Kidney epithelial cell (primary cell): Measurements from ENCODE around the gene HNRNPUL2. TPM values are rescaled to one million over a fixed set of nuclear protein-coding genes. Genes with fewer than 3 reads are reported as not detected.
"Not testable (repeated sequence)": the region's sequence is repeated elsewhere in the genome, so short reads cannot be mapped to it uniquely, and the experiment has no call there.

Source experiments
- DNase-seq: peaks from one replicate; pipeline ENCODE4 v3.0.0-alpha.2; 2010; ENCODE audit warnings: low read depth
- H3K27me3 ChIP-seq: 2 replicates; pipeline ENCODE4 v1.6.0; 2011; ENCODE audit warnings: low read length; ENCODE audit not compliant: control insufficient read depth, insufficient read depth
- H3K36me3 ChIP-seq: 2 replicates; pipeline ENCODE4 v1.5.1; 2011; ENCODE audit warnings: low read length; ENCODE audit not compliant: control insufficient read depth, insufficient read depth
- H3K4me3 ChIP-seq: 2 replicates; pipeline ENCODE4 v1.5.1; 2011; ENCODE audit warnings: low read depth, mild to moderate bottlenecking, control low read depth, low read length
- total RNA-seq: library from RNA; depleted of rRNA; stranded (reverse); fragments of >200 nt; gene quantifications from 2 replicates; pipeline ENCODE4 v1.2.3, GENCODE V29; 2015
- TF ChIP-seq, protein P1 (sequence below): IDR thresholded peaks from 2 replicates; pipeline ENCODE4 v1.5.1; 2011; ENCODE audit warnings: mild to moderate bottlenecking, moderate library complexity, low read length, control low read depth, inconsistent platforms; ENCODE audit not compliant: insufficient read depth, poor library complexity, severe bottlenecking

The HNRNPUL2 gene
- total RNA-seq, 1 donor from 2014 or later: 12.8 TPM

- Histone ChIP-seq H3K27me3 (no peaks in the 10 kb centered on the region), H3K36me3 (no peaks in the 10 kb centered on the region), H3K4me3 (no peak overlapping the region)
- no peak for DNase-seq
- TF ChIP-seq, protein P1, sequence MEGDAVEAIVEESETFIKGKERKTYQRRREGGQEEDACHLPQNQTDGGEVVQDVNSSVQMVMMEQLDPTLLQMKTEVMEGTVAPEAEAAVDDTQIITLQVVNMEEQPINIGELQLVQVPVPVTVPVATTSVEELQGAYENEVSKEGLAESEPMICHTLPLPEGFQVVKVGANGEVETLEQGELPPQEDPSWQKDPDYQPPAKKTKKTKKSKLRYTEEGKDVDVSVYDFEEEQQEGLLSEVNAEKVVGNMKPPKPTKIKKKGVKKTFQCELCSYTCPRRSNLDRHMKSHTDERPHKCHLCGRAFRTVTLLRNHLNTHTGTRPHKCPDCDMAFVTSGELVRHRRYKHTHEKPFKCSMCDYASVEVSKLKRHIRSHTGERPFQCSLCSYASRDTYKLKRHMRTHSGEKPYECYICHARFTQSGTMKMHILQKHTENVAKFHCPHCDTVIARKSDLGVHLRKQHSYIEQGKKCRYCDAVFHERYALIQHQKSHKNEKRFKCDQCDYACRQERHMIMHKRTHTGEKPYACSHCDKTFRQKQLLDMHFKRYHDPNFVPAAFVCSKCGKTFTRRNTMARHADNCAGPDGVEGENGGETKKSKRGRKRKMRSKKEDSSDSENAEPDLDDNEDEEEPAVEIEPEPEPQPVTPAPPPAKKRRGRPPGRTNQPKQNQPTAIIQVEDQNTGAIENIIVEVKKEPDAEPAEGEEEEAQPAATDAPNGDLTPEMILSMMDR: no peak
Observed at GRCh38 chr11:62757846-62758788, 30.9 kb upstream of the HNRNPUL2 start.

GRCh38 chr11:62755086-62755615 lies 27.9 kb upstream of the HNRNPUL2 start:
- H3K27me3 ChIP-seq: no peaks in the 10 kb centered on the region
- H3K4me3 ChIP-seq: no peak overlapping the region
- no peaks in the 10 kb centered on the region for H3K36me3 ChIP-seq
- TF ChIP-seq, protein P1: no peak
- DNase-seq: no peak

GRCh38 chr11:62753736-62754603 lies 26.7 kb upstream of the HNRNPUL2 start, which contains the start of gene ZBTB3:
Gene ZBTB3 (minus strand): TSS chr11:62754160. CDS start chr11:62753664, 496 bp downstream.
- H3K4me3 ChIP-seq: peak within 1 kb of the TSS; percentile 67
- H3K36me3 ChIP-seq: no peaks in the 10 kb centered on the region
- DNase-seq: peak; percentile 99
- TF ChIP-seq, protein P1: no peak
- no peaks in the 10 kb centered on the region for H3K27me3 ChIP-seq

- H3K27me3 ChIP-seq: no peaks in the 10 kb centered on the region
- H3K36me3 ChIP-seq: no peaks in the 10 kb centered on the region
- H3K4me3 ChIP-seq: peak overlapping the region; percentile 67
- DNase-seq: no peak
- TF ChIP-seq, protein P1: no peak
Observed at GRCh38 chr11:62752994-62753735, 25.9 kb upstream of the HNRNPUL2 start.

DNA sequence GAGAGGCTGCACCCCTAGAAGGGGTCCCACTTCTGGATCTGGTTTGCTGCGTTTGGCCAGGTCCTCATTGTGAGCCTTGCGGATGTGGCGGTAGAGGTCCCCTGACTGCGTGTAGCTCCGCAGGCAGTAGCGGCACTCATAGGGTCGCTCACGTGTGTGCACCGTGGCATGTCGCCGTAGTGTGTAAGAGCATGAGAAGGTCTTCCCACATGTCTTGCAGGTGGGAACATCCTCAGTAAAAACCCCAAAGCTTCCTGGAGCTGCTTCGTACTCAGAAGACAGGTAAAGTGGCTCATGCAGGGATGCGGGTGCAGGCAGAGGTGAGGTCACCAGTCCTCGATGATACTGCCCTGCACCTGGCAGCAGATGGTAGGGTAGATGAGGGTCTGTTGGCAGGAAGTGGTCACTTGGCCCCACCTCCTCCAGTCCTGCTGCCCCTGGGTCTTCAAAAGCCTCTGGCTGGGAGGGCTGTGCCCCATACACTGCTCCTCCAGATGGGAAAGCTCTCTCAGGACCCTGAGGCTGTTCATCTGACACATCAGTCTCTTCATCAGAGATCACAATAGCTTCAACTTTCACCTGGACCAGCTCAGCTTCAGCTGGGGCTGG lies 25.0 kb upstream of the HNRNPUL2 start:
- H3K36me3 ChIP-seq: no peaks in the 10 kb centered on the region
- H3K4me3 ChIP-seq: no peak overlapping the region
- no peaks in the 10 kb centered on the region for H3K27me3 ChIP-seq
- no peak for DNase-seq
- TF ChIP-seq, protein P1: no peak

DNA sequence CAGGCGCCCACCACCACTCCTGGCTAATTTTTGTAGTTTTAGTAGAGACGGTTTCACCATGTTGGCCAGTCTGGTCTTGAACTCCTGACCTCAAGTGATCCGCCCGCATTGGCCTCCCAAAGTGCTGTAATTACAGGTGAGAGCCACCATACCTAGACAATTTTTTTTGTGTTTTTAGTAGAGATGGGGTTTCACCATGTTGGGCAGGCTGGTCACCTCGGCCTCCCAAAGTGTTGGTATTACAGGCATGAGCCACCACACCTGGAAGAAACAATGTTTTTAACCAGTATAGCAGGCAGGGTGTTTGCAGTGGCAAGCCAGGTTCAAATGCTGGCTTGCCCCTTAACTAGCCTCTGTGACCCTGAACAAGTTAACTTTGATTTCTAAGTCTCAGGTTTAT lies 22.7 kb upstream of the HNRNPUL2 start:
- not testable (repeated sequence) for H3K36me3 ChIP-seq, H3K27me3 ChIP-seq, H3K4me3 ChIP-seq, DNase-seq
